NCI-H345 treated with DMSO at 0.1 percent for 48 hours (cell line): ENCODE results near the gene PDZD7.

Source experiments
- DNase-seq: peaks from one replicate; lab custom pipeline; 2025; ENCODE audit not compliant: unreplicated experiment; lab: John Stamatoyannopoulos, UW

The PDZD7 gene

GRCh38 chr10:101031128-101031795 lies at the start of gene PDZD7, which contains the start of gene SFXN3:
Gene PDZD7 (minus strand): TSS chr10:101031129. CDS start chr10:101030219, 910 bp downstream.
Gene SFXN3 (plus strand): TSS chr10:101031234. CDS start chr10:101034695, 3,461 bp downstream.
- DNase-seq = peak; percentile 56

- no peak for DNase-seq
Observed at GRCh38 chr10:101079874-101080273, 48.9 kb upstream of the PDZD7 start.

- no peak for DNase-seq
Observed at GRCh38 chr10:101076630-101077029, 45.7 kb upstream of the PDZD7 start.

- no peak for DNase-seq
Observed at GRCh38 chr10:101075775-101076174, 44.8 kb upstream of the PDZD7 start.

- DNase-seq = no peak
Observed at GRCh38 chr10:101073631-101074030, 42.7 kb upstream of the PDZD7 start.

GRCh38 chr10:101072923-101073322 lies 42.0 kb upstream of the PDZD7 start:
- DNase-seq = no peak

- no peak for DNase-seq
Observed at GRCh38 chr10:101071885-101072433, 41.0 kb upstream of the PDZD7 start.

GRCh38 chr10:101071267-101071884 lies 40.4 kb upstream of the PDZD7 start:
- DNase-seq = no peak

GRCh38 chr10:101070098-101070497 lies 39.2 kb upstream of the PDZD7 start:
- no peak for DNase-seq

GRCh38 chr10:101069441-101069840 lies 38.5 kb upstream of the PDZD7 start:
- DNase-seq = no peak

- DNase-seq = peak; percentile 64
Observed at GRCh38 chr10:101067356-101068083, 36.6 kb upstream of the PDZD7 start.

GRCh38 chr10:101066896-101067355 lies 36.0 kb upstream of the PDZD7 start:
- DNase-seq = no peak

GRCh38 chr10:101066146-101066895 lies 35.4 kb upstream of the PDZD7 start:
- DNase-seq = peak; percentile 6

- no peak for DNase-seq
Observed at GRCh38 chr10:101065481-101066145, 34.7 kb upstream of the PDZD7 start.

- DNase-seq = no peak
Observed at GRCh38 chr10:101064415-101065030, 33.6 kb upstream of the PDZD7 start.

- DNase-seq = no peak
Observed at GRCh38 chr10:101063548-101064414, 32.9 kb upstream of the PDZD7 start.

GRCh38 chr10:101063050-101063525 lies 32.2 kb upstream of the PDZD7 start:
- no peak for DNase-seq

- no peak for DNase-seq
Observed at GRCh38 chr10:101062232-101063049, 31.5 kb upstream of the PDZD7 start.
